Measurements from ENCODE around the gene SH3BGRL2.

SH3BGRL2 gene

GRCh38 chr6:79607000-79607399 lies 24.1 kb upstream of the SH3BGRL2 start:
- H3K4me1 ChIP-seq (ENCODE audit: low read length): peaks cover 34% of the 10 kb centered on the region
- no peaks in the 10 kb centered on the region for H3K27me3 ChIP-seq (replicated peaks; ENCODE audit: insufficient read depth, low read length)
- TF ChIP-seq EZH2phosphoT487 (IDR thresholded peaks at IDR 0.05; ENCODE audit: low read length) (no peak), EZH2 (optimal IDR thresholded peaks at IDR 0.05; ENCODE audit: low read depth, low read length) (no peak), CTCF (IDR thresholded peaks at IDR 0.05; ENCODE audit: low read length) (no peak)
- H3K36me3 ChIP-seq (replicated peaks; ENCODE audit: insufficient read depth, low read length): no peaks in the 10 kb centered on the region
- no peak overlapping the region; the same call in 1 of the 2 replicates for H3K9ac ChIP-seq (ENCODE audit: low read length)
- no peak for DNase-seq
- peak overlapping the region; percentile 48 for H3K4me3 ChIP-seq (ENCODE audit: low read length)
- no peaks in the 10 kb centered on the region for H3K9me3 ChIP-seq (replicated peaks; ENCODE audit: insufficient read depth, low read length)
- peaks cover 12% of the 10 kb centered on the region for H3F3A ChIP-seq (ENCODE audit: insufficient read depth, low read length)
- no peaks in the 10 kb centered on the region for H4K20me1 ChIP-seq (ENCODE audit: insufficient read depth, low read length)
- no peaks in the 10 kb centered on the region for H3K9me2 ChIP-seq (replicated peaks; ENCODE audit: insufficient read depth, low read length)
- H3K27ac ChIP-seq (ENCODE audit: low read length): peak overlapping the region; percentile 59; the same call in 1 of the 2 replicates
- no peaks in the 10 kb centered on the region for H3K79me2 ChIP-seq (ENCODE audit: low read length)
- peak overlapping the region; percentile 73 for H3K4me2 ChIP-seq (ENCODE audit: low read depth, low read length)
- H2AFZ ChIP-seq (ENCODE audit: low read length): peak overlapping the region; percentile 66

GRCh38 chr6:79608334-79609224 lies 22.6 kb upstream of the SH3BGRL2 start:
- H3F3A ChIP-seq (ENCODE audit: insufficient read depth, low read length): peaks cover 19% of the 10 kb centered on the region
- no peak overlapping the region for H3K27ac ChIP-seq (ENCODE audit: low read length)
- no peaks in the 10 kb centered on the region for H3K9me2 ChIP-seq (replicated peaks; ENCODE audit: insufficient read depth, low read length)
- H3K9me3 ChIP-seq (replicated peaks; ENCODE audit: insufficient read depth, low read length): no peaks in the 10 kb centered on the region
- H4K20me1 ChIP-seq (ENCODE audit: insufficient read depth, low read length): no peaks in the 10 kb centered on the region
- H3K9ac ChIP-seq (ENCODE audit: low read length): no peak overlapping the region
- no peaks in the 10 kb centered on the region for H3K79me2 ChIP-seq (ENCODE audit: low read length)
- no peak overlapping the region for H3K4me2 ChIP-seq (ENCODE audit: low read depth, low read length)
- no peaks in the 10 kb centered on the region for H3K36me3 ChIP-seq (replicated peaks; ENCODE audit: insufficient read depth, low read length)
- TF ChIP-seq CTCF (IDR thresholded peaks at IDR 0.05; ENCODE audit: low read length) (no peak), EZH2 (optimal IDR thresholded peaks at IDR 0.05; ENCODE audit: low read depth, low read length) (no peak)
- no peaks in the 10 kb centered on the region for H3K27me3 ChIP-seq (replicated peaks; ENCODE audit: insufficient read depth, low read length)
- no peak overlapping the region for H3K4me3 ChIP-seq (ENCODE audit: low read length)
- H2AFZ ChIP-seq (ENCODE audit: low read length): no peak overlapping the region
- H3K4me1 ChIP-seq (ENCODE audit: low read length): peaks cover 45% of the 10 kb centered on the region
- DNase-seq: no peak

GRCh38 chr6:79609225-79609595 lies 21.9 kb upstream of the SH3BGRL2 start:
- TF ChIP-seq EZH2phosphoT487 (IDR thresholded peaks at IDR 0.05; ENCODE audit: low read length) (no peak), EZH2 (optimal IDR thresholded peaks at IDR 0.05; ENCODE audit: low read depth, low read length) (no peak), CTCF (IDR thresholded peaks at IDR 0.05; ENCODE audit: low read length) (no peak)
- H3K9ac ChIP-seq (ENCODE audit: low read length): no peak overlapping the region
- DNase-seq: no peak
- no peak overlapping the region for H3K4me2 ChIP-seq (ENCODE audit: low read depth, low read length)
- peaks cover 24% of the 10 kb centered on the region for H3F3A ChIP-seq (ENCODE audit: insufficient read depth, low read length)
- no peaks in the 10 kb centered on the region for H3K9me2 ChIP-seq (replicated peaks; ENCODE audit: insufficient read depth, low read length)
- H4K20me1 ChIP-seq (ENCODE audit: insufficient read depth, low read length): no peaks in the 10 kb centered on the region
- H2AFZ ChIP-seq (ENCODE audit: low read length): no peak overlapping the region
- H3K79me2 ChIP-seq (ENCODE audit: low read length): no peaks in the 10 kb centered on the region
- no peaks in the 10 kb centered on the region for H3K27me3 ChIP-seq (replicated peaks; ENCODE audit: insufficient read depth, low read length)
- H3K36me3 ChIP-seq (replicated peaks; ENCODE audit: insufficient read depth, low read length): no peaks in the 10 kb centered on the region
- H3K4me3 ChIP-seq (ENCODE audit: low read length): no peak overlapping the region
- H3K4me1 ChIP-seq (ENCODE audit: low read length): peaks cover 52% of the 10 kb centered on the region
- H3K27ac ChIP-seq (ENCODE audit: low read length): no peak overlapping the region
- H3K9me3 ChIP-seq (replicated peaks; ENCODE audit: insufficient read depth, low read length): no peaks in the 10 kb centered on the region

Data from MM.1S (cell line).